ENCODE measurements around the gene FLCN.

GRCh38 chr17:17169396-17169795 lies 67.6 kb downstream of the FLCN start:
- TF ChIP-seq OSR1 (CRISPR knock-in tag; IDR thresholded peaks at IDR 0.05) (no peak), ARNTL (CRISPR knock-in tag; IDR thresholded peaks at IDR 0.05; ENCODE audit: borderline replicate concordance, low read depth) (no peak), ZNF8 (CRISPR knock-in tag; IDR thresholded peaks at IDR 0.05) (no peak), ZC3H10 (CRISPR knock-in tag; IDR thresholded peaks at IDR 0.05) (no peak), POU6F1 (CRISPR knock-in tag; IDR thresholded peaks at IDR 0.05; ENCODE audit: borderline replicate concordance, low read depth) (no peak), BACH2 (CRISPR knock-in tag; IDR thresholded peaks at IDR 0.05; ENCODE audit: borderline replicate concordance) (no peak), SNAI2 (CRISPR knock-in tag; IDR thresholded peaks at IDR 0.05) (no peak)
